ENCODE data around the gene POLR1G. TPM values are rescaled to one million over a fixed set of nuclear protein-coding genes. Genes with fewer than 3 reads are reported as not detected.

Gene POLR1G
- total RNA-seq, 2 experiments from 2014 or later = 10.8 to 16.3 TPM

GRCh38 chr19:45382426-45382825, 24.0 kb upstream of the POLR1G start:
- TF ChIP-seq, protein P1, sequence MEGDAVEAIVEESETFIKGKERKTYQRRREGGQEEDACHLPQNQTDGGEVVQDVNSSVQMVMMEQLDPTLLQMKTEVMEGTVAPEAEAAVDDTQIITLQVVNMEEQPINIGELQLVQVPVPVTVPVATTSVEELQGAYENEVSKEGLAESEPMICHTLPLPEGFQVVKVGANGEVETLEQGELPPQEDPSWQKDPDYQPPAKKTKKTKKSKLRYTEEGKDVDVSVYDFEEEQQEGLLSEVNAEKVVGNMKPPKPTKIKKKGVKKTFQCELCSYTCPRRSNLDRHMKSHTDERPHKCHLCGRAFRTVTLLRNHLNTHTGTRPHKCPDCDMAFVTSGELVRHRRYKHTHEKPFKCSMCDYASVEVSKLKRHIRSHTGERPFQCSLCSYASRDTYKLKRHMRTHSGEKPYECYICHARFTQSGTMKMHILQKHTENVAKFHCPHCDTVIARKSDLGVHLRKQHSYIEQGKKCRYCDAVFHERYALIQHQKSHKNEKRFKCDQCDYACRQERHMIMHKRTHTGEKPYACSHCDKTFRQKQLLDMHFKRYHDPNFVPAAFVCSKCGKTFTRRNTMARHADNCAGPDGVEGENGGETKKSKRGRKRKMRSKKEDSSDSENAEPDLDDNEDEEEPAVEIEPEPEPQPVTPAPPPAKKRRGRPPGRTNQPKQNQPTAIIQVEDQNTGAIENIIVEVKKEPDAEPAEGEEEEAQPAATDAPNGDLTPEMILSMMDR (conservative IDR thresholded peaks at IDR 0.05; ENCODE audit: low read length) = no peak
- TF ChIP-seq EZH2phosphoT487 (IDR thresholded peaks at IDR 0.05; ENCODE audit: borderline replicate concordance, low read depth, low read length) = no peak
- no peak overlapping the region for H3K27ac ChIP-seq (ENCODE audit: low read depth, low read length, poor library complexity, severe bottlenecking)
- H3K9me3 ChIP-seq (ENCODE audit: low read length) = no peaks in the 10 kb centered on the region
- H3K4me2 ChIP-seq (ENCODE audit: low read length) = no peak overlapping the region
- DNase-seq (ENCODE audit: low spot score) = no peak
- ChIA-PET POLR2A (no interaction called here), CTCF (ENCODE audit: unreplicated experiment) (no interaction called here)
- BruUV-seq (replicated peaks) = no TSS peak
- no peaks in the 10 kb centered on the region for H3K9me2 ChIP-seq (ENCODE audit: insufficient read depth, low read length)
- H3K4me1 ChIP-seq (ENCODE audit: insufficient read depth, low read length, poor library complexity, severe bottlenecking) = no peaks in the 10 kb centered on the region
- H3K4me3 ChIP-seq (ENCODE audit: low read depth, low read length, poor library complexity, severe bottlenecking) = no peak overlapping the region
- no peaks in the 10 kb centered on the region for H3K36me3 ChIP-seq (ENCODE audit: insufficient read depth, low read length)
- intact Hi-C loops (cut with micrococcal nuclease; ENCODE audit: unreplicated experiment) = no loop called here
- H3K79me2 ChIP-seq (ENCODE audit: insufficient read depth, low read depth, low read length) = no peaks in the 10 kb centered on the region
- no peak overlapping the region for H2AFZ ChIP-seq (ENCODE audit: low read length)
- no peaks in the 10 kb centered on the region for H4K20me1 ChIP-seq (ENCODE audit: insufficient read depth, low read length)

DNA sequence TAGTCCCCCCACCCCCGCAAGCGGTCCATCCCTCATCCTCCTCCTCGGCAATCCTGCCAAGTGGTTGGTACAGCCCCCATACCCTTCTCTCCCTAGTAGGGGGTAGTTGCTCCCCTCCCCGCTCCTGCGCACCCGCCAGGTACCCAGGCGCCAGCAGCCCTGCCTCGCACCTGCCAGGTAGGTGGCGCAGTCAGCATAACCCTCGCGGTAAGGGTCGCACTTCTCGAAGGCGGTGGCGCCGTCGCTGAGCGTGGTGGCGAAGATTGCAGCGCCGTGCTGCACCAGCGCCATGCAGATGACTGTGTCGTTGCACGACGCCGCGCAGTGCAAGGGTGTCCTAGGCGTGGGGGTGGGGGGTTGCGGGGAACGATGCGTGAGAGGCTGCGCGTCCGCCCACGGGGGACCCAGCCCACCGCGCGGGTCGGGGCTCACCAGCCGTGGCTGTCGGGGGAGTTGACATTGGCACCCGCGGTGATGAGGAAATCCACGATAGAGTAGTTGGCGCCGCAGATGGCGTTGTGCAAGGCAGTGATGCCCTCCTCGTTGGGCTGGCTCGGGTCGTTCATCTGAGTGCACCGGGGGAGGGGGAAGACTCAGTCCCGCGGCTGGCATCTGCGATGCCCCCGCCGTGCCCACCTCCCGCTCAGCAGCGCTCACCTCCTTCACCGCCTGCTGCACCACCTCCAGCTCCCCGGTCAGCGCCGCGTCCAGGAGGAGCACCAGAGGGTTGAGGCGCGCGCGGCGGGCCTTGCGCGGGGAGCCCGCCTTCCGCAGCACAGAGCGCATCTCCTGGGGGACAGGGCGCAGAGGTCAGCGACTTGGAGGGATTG, 20.8 kb upstream of the POLR1G start:
- ChIA-PET POLR2A (no interaction called here), CTCF (ENCODE audit: unreplicated experiment) (no interaction called here)
- Histone ChIP-seq H3K4me3 (ENCODE audit: low read depth, low read length, poor library complexity, severe bottlenecking) (no peak overlapping the region), H3K4me2 (ENCODE audit: low read length) (no peak overlapping the region), H3K27ac (ENCODE audit: low read depth, low read length, poor library complexity, severe bottlenecking) (no peak overlapping the region), H2AFZ (ENCODE audit: low read length) (no peak overlapping the region), H3K9me2 (ENCODE audit: insufficient read depth, low read length) (no peaks in the 10 kb centered on the region), H3K79me2 (ENCODE audit: insufficient read depth, low read depth, low read length) (no peaks in the 10 kb centered on the region), H3K4me1 (ENCODE audit: insufficient read depth, low read length, poor library complexity, severe bottlenecking) (no peaks in the 10 kb centered on the region), H4K20me1 (ENCODE audit: insufficient read depth, low read length) (no peaks in the 10 kb centered on the region), H3K9me3 (ENCODE audit: low read length) (no peaks in the 10 kb centered on the region), H3K36me3 (ENCODE audit: insufficient read depth, low read length) (no peaks in the 10 kb centered on the region)
- intact Hi-C loops (cut with micrococcal nuclease; ENCODE audit: unreplicated experiment) = no loop called here
- no peak for DNase-seq (ENCODE audit: low spot score)
- BruUV-seq (replicated peaks) = no TSS peak
- TF ChIP-seq, protein P1 (conservative IDR thresholded peaks at IDR 0.05; ENCODE audit: low read length) = no peak
- no peak for TF ChIP-seq EZH2phosphoT487 (IDR thresholded peaks at IDR 0.05; ENCODE audit: borderline replicate concordance, low read depth, low read length)

DNA sequence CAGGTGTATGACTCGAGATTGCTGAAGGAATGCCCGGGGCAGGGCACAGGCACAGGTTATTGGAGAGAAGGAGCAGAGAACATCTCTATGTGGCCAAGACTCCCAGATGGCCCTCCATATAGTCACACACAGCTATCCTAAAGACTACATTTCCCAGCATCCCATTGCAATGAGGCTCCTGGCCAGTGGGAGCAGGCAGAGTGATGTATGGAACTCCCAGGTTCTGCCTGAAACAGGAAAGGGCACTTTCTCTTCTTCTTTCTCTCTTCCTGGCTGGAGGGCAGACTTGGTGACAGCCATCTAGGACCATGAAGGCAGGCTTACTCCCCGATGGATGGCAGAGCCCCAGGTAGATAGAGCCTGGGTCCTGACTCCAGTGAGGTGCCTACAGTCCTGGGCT, 15.1 kb upstream of the POLR1G start:
- Histone ChIP-seq H3K79me2 (ENCODE audit: insufficient read depth, low read depth, low read length) (no peaks in the 10 kb centered on the region), H3K4me3 (ENCODE audit: low read depth, low read length, poor library complexity, severe bottlenecking) (no peak overlapping the region), H3K27ac (ENCODE audit: low read depth, low read length, poor library complexity, severe bottlenecking) (no peak overlapping the region), H3K9me2 (ENCODE audit: insufficient read depth, low read length) (no peaks in the 10 kb centered on the region), H3K4me2 (ENCODE audit: low read length) (peak overlapping the region; percentile 35), H3K36me3 (ENCODE audit: insufficient read depth, low read length) (no peaks in the 10 kb centered on the region), H3K4me1 (ENCODE audit: insufficient read depth, low read length, poor library complexity, severe bottlenecking) (peaks cover 8% of the 10 kb centered on the region), H4K20me1 (ENCODE audit: insufficient read depth, low read length) (no peaks in the 10 kb centered on the region), H3K9me3 (ENCODE audit: low read length) (no peaks in the 10 kb centered on the region), H2AFZ (ENCODE audit: low read length) (no peak overlapping the region; the same call in 1 of the 2 replicates)
- DNase-seq (ENCODE audit: low spot score) = peak; percentile 44
- no peak for TF ChIP-seq EZH2phosphoT487 (IDR thresholded peaks at IDR 0.05; ENCODE audit: borderline replicate concordance, low read depth, low read length)
- TF ChIP-seq, protein P1 (conservative IDR thresholded peaks at IDR 0.05; ENCODE audit: low read length) = no peak
- CTCF ChIA-PET (ENCODE audit: unreplicated experiment) = no interaction called here
- BruUV-seq (replicated peaks) = no TSS peak
- intact Hi-C loops (cut with micrococcal nuclease; ENCODE audit: unreplicated experiment) = no loop called here
- POLR2A ChIA-PET = no interaction called here

All from OCI-LY7 (cell line).